22Rv1 (cell line): ENCODE measurements around the gene ULK4.

Experiments used
- H3K27ac ChIP-seq: fragments of 450-650 bp; 2 replicates; pipeline ENCODE4 v1.5.1; 2017
- CTCF ChIP-seq: fragments of 450-650 bp; IDR thresholded peaks from 2 replicates; pipeline ENCODE4 v1.5.1; 2017; ENCODE audit warnings: mild to moderate bottlenecking
- ZFX ChIP-seq: fragments of 450-650 bp; IDR thresholded peaks from 2 replicates; pipeline ENCODE4 v1.6.1; 2017; ENCODE audit warnings: antibody characterized with exemption, borderline replicate concordance

The ULK4 gene

GRCh38 chr3:41258239-41258800 is 703.6 kb downstream of the ULK4 start:
- H3K27ac ChIP-seq = no peak overlapping the region
- TF ChIP-seq CTCF = no peak
- no peak for TF ChIP-seq ZFX

- TF ChIP-seq CTCF (no peak), ZFX (no peak)
- no peak overlapping the region for H3K27ac ChIP-seq
These were observed 710.3 kb downstream of the ULK4 start for GRCh38 chr3:41251593-41251992.

DNA sequence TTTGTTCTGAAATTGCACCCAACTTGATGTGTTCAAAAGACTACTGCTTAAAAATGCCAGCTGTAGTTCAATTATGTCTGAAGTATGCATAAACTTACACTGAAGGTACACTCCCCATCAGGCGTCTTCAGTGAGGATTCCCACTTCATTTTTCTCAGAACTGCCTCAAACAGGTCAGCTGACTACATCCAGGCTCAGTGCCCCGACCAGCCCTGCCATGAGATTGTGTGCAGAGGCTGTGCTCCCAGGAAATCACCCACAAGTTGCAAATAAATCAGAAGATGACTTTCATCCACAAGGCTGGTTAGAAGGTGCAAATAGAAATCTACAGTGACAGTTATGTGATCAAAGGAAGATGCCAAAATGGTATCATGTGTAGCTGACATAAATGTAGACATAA is 711.1 kb downstream of the ULK4 start:
- no peak overlapping the region for H3K27ac ChIP-seq
- TF ChIP-seq ZFX = no peak
- no peak for TF ChIP-seq CTCF

DNA sequence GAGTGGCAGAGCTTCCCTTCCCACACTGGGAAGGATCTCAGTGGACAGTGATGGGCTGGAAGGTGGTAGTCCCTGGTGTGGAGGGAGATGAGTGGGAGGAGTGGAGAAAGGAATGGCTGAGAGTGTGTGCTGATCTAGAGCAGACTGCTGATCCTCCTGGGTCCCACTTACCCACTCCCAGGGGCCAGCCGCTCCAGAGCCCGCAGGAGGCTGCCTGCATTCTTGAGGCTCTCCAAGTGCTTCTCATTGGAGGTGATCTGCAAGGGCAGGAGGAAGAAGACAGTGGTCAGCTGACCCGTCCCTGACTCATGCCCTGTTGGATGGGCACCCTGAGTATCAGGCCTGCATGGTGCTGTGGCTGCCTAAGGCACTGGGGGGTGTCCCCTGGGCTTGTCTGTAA is 712.6 kb downstream of the ULK4 start:
- no peak for TF ChIP-seq CTCF
- no peak for TF ChIP-seq ZFX
- no peak overlapping the region for H3K27ac ChIP-seq

GRCh38 chr3:41248525-41248924 is 713.4 kb downstream of the ULK4 start:
- TF ChIP-seq CTCF = no peak
- TF ChIP-seq ZFX = no peak
- H3K27ac ChIP-seq = no peak overlapping the region

DNA sequence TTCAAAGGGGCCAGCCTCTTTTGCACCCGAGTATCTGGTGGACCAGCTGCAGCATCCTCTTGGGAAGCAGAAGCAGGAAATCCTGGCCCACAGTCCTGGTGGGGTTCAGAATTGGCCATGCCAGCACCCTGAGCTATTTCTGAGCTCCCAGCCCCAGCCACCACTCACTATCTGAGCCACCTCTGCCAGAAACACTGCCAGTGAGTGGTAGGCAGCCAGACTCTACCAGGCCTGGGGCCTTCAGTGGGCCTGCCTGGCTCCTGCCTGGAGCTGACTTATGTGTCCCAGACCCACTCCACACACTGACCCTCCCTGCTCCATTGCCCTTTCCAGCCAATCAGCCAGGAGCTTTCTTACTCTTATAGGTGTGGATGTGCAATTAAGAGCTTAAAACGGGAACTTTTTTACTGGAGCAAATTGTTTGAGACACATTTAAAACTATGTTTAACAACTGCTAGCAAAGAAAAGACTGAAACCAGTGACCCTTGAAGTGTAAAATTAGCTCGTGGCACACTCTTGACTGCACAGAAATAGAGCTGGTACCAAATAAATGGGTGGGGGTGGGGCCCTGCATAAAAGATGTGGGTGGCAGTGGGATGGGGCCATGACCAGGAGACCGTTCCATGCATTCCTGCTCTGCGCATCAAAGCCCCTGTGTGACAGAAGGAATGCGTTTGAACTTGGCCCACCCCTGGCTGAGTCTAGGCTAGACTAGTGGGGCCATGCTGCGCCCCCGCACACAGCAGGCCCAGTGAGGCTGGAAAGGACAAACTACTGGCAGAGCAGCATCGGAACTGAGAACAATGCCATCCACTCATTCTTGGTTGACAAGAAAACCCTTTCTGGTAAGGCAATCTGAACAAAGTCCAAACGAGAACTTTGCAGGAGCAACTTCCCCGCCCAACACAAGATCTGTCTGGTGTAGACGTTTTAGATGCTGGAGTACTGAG is 714.6 kb downstream of the ULK4 start:
- TF ChIP-seq ZFX (no peak), CTCF (no peak)
- H3K27ac ChIP-seq = no peak overlapping the region
